DMS153 treated with DMSO at 0.1 percent for 48 hours (cell line): ENCODE measurements around the gene C12orf75.
"Not testable (repeated sequence)": the region's sequence is repeated elsewhere in the genome, so short reads cannot be mapped to it uniquely, and the experiment has no call there.

ENCODE experiments used
- DNase-seq: peaks from one replicate; lab custom pipeline; 2025; ENCODE audit not compliant: unreplicated experiment; lab: John Stamatoyannopoulos, UW

C12orf75 gene

GRCh38 chr12:105334582-105334981 lies 4.1 kb downstream of the C12orf75 start:
- DNase-seq, result no peak

GRCh38 chr12:105335856-105336255 lies 5.4 kb downstream of the C12orf75 start:
- DNase-seq, result no peak

- DNase-seq, result no peak
These were observed 5.9 kb downstream of the C12orf75 start for GRCh38 chr12:105336411-105336810.

- no peak for DNase-seq
These were observed 6.9 kb downstream of the C12orf75 start for GRCh38 chr12:105337391-105337790.

- DNase-seq, result no peak
These were observed 8.5 kb downstream of the C12orf75 start for GRCh38 chr12:105338966-105339365.

GRCh38 chr12:105341010-105341409 lies 10.5 kb downstream of the C12orf75 start:
- DNase-seq, result no peak

- DNase-seq, result not testable (repeated sequence)
These were observed 11.1 kb downstream of the C12orf75 start for GRCh38 chr12:105341620-105342019.

- no peak for DNase-seq
These were observed 12.0 kb downstream of the C12orf75 start for GRCh38 chr12:105342464-105342863.

GRCh38 chr12:105343836-105344235 lies 13.3 kb downstream of the C12orf75 start:
- peak; percentile 69 for DNase-seq

GRCh38 chr12:105347499-105347898 lies 17.0 kb downstream of the C12orf75 start:
- DNase-seq, result no peak

- DNase-seq, result no peak
These were observed 17.7 kb downstream of the C12orf75 start for GRCh38 chr12:105348142-105348541.

- no peak for DNase-seq
These were observed 18.1 kb downstream of the C12orf75 start for GRCh38 chr12:105348561-105348960.

- DNase-seq, result no peak
These were observed 18.6 kb downstream of the C12orf75 start for GRCh38 chr12:105349138-105349537.

- no peak for DNase-seq
These were observed 21.0 kb downstream of the C12orf75 start for GRCh38 chr12:105351523-105351922.

- DNase-seq, result no peak
These were observed 21.6 kb downstream of the C12orf75 start for GRCh38 chr12:105352052-105352451.

- no peak for DNase-seq
These were observed 22.6 kb downstream of the C12orf75 start for GRCh38 chr12:105352940-105353635.

- no peak for DNase-seq
These were observed 25.3 kb downstream of the C12orf75 start for GRCh38 chr12:105355752-105356151.

GRCh38 chr12:105357162-105357691 lies 26.7 kb downstream of the C12orf75 start:
- no peak for DNase-seq

- DNase-seq, result no peak
These were observed 28.3 kb downstream of the C12orf75 start for GRCh38 chr12:105358789-105359188.

GRCh38 chr12:105359856-105360255 lies 29.4 kb downstream of the C12orf75 start:
- DNase-seq, result no peak

- DNase-seq, result no peak
These were observed 33.4 kb downstream of the C12orf75 start for GRCh38 chr12:105363890-105364289.

GRCh38 chr12:105365231-105365630 lies 34.7 kb downstream of the C12orf75 start:
- DNase-seq, result no peak
